SU-DHL-6 (cell line): ENCODE results near the gene GRIK3.

Source experiments
- EZH2phosphoT487 ChIP-seq: fragments of 200-600 bp; sonication (generic), shearing (Covaris generic); conservative IDR thresholded peaks from 2 replicates; pipeline ENCODE4 v1.6.1; 2018; ENCODE audit warnings: mild to moderate bottlenecking, antibody characterized with exemption, low read length, moderate library complexity, mixed read lengths
- TF ChIP-seq, protein P1 (sequence below): fragments of 200-600 bp; sonication (generic); IDR thresholded peaks from one replicate; pipeline ENCODE4 v1.5.1; 2017; ENCODE audit warnings: antibody characterized with exemption, mild to moderate bottlenecking, low read length, moderate library complexity; ENCODE audit not compliant: insufficient read depth, poor library complexity, severe bottlenecking

DNA sequence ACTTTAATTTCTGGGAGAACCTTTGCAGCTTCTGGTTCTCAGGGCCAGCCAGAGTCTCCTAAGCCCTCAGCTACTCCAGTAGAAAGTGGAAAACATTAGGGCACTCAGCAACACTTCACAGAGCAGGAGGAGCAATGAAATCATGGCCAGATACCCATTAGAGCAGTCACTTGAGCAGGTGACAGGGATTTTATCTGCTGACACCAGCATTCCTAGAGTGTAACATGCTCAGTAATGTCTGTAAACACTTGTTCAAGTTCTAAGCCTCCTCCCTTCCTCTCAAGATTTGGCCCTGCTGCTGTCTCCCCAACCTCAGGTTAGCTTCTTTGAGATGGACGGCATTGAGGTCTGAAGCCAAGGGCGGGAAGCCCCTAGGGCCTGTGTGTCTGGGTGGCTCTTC is 218.0 kb downstream of the GRIK3 start:
- TF ChIP-seq, protein P1, sequence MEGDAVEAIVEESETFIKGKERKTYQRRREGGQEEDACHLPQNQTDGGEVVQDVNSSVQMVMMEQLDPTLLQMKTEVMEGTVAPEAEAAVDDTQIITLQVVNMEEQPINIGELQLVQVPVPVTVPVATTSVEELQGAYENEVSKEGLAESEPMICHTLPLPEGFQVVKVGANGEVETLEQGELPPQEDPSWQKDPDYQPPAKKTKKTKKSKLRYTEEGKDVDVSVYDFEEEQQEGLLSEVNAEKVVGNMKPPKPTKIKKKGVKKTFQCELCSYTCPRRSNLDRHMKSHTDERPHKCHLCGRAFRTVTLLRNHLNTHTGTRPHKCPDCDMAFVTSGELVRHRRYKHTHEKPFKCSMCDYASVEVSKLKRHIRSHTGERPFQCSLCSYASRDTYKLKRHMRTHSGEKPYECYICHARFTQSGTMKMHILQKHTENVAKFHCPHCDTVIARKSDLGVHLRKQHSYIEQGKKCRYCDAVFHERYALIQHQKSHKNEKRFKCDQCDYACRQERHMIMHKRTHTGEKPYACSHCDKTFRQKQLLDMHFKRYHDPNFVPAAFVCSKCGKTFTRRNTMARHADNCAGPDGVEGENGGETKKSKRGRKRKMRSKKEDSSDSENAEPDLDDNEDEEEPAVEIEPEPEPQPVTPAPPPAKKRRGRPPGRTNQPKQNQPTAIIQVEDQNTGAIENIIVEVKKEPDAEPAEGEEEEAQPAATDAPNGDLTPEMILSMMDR: no peak
- no peak for TF ChIP-seq EZH2phosphoT487
